T-helper 2 cell (primary cell): ENCODE measurements around the gene FCER2.
"Not testable (repeated sequence)": the region's sequence is repeated elsewhere in the genome, so short reads cannot be mapped to it uniquely, and the experiment has no call there.

Source experiments
- DNase-seq, 5 experiments: peaks; one replicate each; pipeline versions ENCODE4 v3.0.0 to v3.0.0-alpha.2; 2012 to 2022
- total RNA-seq, 2 donors: gene quantifications; one replicate each; lab custom pipeline; 2026; lab: John Stamatoyannopoulos, UW

The FCER2 gene, protein sequence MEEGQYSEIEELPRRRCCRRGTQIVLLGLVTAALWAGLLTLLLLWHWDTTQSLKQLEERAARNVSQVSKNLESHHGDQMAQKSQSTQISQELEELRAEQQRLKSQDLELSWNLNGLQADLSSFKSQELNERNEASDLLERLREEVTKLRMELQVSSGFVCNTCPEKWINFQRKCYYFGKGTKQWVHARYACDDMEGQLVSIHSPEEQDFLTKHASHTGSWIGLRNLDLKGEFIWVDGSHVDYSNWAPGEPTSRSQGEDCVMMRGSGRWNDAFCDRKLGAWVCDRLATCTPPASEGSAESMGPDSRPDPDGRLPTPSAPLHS
- 0.13 to 0.31 reads per million in 2 donors for total RNA-seq

DNA sequence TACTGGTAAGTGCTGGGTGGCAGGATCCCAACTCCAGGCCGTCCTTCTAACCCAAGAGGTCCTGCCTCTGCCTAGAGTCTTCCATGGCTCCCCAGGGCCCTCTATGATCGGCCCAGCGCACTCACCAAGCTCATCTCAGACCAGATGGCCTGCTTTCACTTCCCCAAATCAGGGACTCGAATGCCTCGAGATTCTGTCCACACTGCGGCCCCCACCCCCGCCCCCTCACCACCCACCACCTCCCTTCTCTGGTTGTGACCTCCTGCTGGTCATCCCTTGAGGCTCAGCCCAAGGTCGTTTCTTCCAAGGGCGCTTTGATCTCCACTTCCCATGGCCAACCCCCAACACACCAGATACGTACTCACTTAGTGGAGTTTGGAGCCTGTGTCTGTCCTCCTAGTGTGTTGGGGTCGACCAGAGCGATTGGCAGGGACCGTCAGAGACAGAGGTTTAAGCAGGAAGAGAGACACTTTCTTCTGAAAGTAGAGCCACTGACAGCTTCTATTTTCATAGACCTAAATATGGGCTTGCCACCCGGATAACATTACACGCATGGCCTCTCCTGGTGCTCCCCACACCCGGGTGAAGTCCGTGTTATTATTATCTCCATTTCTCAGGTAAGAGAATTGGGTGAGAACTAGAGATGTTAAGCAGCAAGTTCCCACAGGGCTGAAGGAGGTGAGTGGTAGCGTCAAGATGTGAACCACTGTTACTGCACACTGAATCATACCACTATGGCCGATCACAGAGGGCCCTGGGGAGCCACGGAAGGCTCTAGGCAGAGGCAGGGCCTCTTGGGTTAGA lies at the start of gene FCER2:
Gene FCER2 (minus strand): TSS at position 478 of the 804 bp plus-strand sequence. CDS start 2,371 bp downstream, outside the sequence.
- no peak for DNase-seq

- peak in 1 of 5 experiments; percentile 6 for DNase-seq
Measured at GRCh38 chr19:7751157-7751783, 49.3 kb upstream of the FCER2 start.

GRCh38 chr19:7748756-7749155 lies 46.8 kb upstream of the FCER2 start:
- DNase-seq: no peak

DNA sequence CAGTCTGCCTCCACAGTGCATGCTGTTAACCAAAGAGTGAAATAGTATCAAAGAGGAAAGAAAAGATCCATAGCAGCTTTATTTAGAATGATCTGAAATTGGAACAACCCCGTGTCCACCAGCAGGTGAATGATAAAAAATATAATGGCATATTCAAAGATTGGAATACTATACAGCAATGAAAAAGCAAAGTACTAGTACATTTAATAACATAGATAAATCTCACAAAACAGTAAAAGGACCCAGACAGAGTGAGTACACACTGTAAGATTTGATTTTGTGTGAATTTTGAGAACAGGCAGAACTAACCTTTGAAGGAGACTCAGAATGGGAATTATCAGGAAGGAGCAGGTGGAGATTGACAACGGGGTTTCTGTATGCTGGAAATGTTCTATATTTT lies 46.2 kb upstream of the FCER2 start:
- DNase-seq: no peak

GRCh38 chr19:7746903-7747884 lies 45.3 kb upstream of the FCER2 start, which contains the start of gene CD209:
Gene CD209 (minus strand): TSS chr19:7747534. CDS start chr19:7747511, 23 bp downstream.
- DNase-seq: no peak

DNA sequence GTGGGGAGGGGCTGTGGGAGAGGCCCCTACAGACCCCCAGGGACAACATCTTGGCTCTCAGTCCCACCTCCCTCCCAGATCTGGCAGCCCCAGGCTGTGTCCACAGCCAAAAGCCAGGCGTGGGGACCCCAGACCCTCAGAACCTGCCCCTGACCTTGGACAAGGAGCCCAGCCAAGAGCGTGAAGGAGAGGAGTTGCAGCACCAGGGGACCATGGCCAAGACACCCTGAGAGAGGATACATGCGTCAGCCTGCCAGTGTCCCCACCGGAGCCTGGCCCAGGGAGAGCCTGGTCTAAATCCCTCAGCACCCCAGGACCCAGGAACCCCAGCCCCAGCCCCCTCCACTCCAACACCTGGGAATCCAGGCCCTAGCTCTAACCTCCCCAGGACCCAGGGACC lies 44.4 kb upstream of the FCER2 start:
- DNase-seq: not testable (repeated sequence)

GRCh38 chr19:7744871-7745650 lies 43.1 kb upstream of the FCER2 start:
- no peak for DNase-seq

- DNase-seq: no peak
Measured at GRCh38 chr19:7744199-7744786, 42.4 kb upstream of the FCER2 start.

DNA sequence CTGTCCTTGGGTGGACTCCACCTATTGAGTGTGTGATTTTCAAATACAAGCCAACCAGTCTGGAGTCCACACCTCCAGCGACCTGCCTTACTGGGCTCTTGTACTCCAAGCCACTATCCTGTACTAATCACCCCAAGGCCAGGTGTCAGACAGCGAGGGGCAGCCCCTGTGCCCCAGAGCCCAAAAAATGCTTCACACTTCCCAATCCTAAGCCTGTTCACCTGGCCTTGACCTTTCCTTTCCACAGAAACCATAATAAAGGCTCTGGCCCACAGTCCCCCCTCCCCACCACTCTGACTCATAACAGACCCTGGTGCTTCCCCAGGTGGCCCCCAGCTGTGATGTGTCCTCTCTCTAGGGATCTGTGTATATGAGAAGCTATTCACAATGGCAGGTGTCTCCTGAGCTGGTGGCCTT lies 41.5 kb upstream of the FCER2 start:
- DNase-seq: no peak

DNA sequence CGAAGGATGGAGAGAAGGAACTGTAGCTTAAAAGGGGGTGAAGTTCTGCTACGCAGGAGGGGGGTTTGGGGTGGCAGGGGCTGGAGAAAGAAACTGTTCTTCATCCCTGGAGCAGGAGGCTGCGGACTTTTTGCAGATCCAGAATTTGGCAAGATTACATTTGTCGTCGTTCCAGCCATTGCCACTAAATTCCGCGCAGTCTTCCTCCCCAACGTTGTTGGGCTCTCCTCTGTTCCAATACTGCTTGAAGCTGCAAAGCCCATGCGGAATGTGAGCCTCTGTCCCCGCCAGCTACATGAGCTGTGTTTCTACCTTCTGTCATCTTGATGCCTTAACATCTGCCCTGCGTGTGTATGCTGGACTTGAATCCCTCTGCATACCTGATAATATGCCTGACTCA lies 41.1 kb upstream of the FCER2 start:
- no peak for DNase-seq

DNA sequence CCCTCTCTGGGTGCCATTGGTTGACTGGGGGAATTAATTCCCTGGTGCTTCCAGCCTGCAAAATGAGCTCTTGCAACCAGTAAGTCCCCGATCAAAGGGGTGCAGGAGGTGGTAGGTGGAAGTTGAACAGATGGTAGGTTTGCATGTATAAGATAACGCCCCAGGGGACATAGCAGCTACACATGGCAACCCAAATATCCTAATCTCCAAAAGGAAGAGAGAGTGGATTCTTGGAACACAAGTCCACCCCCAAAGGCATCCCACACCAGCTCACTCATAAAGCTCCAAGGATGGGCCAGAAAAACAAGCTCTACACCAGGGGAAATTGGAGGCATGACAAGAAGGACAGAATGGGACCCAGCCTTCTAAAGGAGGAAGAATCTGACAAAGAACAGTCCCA lies 40.6 kb upstream of the FCER2 start:
- no peak for DNase-seq

GRCh38 chr19:7740682-7741054 lies 38.7 kb upstream of the FCER2 start:
- no peak for DNase-seq

DNA sequence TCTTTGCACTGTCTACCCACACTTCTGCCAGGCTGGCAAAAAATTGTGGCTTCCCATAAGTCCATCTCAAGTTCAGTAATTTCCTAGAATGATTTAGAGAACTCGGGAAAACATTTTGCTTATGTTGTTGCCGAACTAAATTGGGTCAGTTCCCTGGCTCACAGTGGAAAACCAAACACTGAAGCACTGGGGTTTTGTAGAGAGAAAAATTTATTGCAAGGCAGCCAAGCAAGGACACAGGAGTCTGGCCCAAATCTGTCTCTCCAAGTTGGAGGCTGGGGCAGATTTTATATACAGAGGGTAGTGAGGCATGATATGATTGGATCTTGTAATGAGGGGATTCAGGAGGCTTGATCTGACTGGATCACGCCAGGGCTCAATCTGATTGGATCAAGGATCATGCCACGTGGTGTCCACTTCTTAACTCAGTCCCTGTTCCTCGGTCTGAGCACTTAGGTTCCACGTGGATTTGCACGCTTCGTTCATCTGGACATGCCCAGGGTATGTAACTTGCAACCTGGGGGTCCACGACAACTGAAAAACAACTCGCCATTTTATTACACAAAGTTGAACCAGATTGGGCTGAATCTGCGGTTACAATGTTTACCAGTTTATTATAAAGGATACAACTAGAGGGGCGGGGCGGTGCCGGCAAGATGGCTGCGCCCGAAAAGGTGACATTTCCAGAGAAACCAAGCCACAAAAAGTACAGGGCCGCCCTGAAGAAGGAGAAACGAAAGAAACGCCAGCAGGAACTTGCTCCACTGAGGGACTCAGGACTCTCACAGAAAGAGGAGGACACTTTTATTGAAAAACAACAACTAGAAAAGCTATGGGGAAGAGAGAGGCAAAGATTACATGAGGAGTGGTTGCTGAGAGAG lies 38.1 kb upstream of the FCER2 start:
- DNase-seq: no peak

DNA sequence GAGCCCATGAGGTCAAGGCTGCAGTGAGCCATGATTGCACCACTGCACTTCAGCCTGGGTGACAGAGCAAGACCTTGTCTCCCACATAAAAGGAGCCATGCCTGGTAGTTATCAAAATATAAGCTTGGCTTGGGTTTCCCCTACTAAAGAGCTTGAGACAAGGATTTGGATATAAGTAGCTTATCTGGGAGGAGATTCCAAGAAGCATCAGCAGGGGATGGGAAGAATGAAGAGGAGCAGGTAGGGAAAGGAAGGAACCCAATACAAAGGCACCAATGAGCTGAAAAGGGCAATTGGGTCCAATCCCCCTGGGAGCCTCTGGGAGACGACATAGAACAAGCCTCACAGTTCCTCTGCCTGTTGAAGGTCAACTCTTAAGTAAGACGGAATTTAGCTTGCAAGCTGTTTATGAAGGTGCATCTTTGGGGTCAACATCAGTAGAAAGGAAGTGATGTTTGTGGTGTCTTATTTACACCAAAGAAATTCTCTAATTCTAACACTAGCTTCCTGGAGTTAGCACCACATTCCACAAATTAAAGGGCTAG lies 37.4 kb upstream of the FCER2 start:
- DNase-seq: no peak

DNA sequence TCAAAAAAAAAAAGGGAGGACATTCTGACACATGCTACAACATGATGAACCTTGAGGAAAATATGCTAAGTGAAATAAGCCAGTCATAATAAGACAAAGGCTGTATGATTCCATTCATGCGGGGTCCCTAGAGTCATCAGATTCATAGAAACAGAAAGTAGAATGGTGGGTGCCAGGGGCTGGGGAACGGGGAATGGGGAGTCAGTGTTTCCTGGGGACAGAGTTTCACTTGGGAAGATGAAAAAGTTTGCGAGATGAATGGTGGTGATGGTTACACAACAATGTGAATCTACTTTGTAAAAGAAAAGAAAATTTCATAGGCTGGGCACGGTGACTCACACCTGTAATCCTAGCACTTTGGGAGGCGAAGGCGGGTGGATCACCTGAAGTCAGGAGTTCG lies 36.1 kb upstream of the FCER2 start:
- peak in 1 of 5 experiments; percentile 28 for DNase-seq

DNA sequence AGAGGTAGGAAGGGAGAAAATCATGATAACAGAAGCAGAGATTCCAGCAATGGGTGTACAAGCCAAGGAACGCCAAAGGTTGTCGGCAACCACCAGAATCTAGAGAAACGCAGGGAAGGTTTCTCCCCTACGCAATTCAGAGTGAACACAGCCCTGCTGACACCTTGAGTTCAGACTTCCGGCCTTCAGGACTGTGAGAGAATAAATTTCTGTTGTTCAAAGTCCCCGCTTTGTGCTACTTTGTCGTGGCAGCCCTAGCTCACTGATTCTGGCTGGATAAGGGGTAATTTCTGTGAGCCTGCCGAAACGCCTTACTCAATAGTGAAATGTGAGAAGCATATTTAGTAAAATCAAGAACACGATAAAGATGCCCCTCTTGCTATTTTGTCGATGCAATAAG lies 35.3 kb upstream of the FCER2 start:
- DNase-seq: no peak

GRCh38 chr19:7736148-7736547 lies 34.2 kb upstream of the FCER2 start:
- no peak for DNase-seq

DNA sequence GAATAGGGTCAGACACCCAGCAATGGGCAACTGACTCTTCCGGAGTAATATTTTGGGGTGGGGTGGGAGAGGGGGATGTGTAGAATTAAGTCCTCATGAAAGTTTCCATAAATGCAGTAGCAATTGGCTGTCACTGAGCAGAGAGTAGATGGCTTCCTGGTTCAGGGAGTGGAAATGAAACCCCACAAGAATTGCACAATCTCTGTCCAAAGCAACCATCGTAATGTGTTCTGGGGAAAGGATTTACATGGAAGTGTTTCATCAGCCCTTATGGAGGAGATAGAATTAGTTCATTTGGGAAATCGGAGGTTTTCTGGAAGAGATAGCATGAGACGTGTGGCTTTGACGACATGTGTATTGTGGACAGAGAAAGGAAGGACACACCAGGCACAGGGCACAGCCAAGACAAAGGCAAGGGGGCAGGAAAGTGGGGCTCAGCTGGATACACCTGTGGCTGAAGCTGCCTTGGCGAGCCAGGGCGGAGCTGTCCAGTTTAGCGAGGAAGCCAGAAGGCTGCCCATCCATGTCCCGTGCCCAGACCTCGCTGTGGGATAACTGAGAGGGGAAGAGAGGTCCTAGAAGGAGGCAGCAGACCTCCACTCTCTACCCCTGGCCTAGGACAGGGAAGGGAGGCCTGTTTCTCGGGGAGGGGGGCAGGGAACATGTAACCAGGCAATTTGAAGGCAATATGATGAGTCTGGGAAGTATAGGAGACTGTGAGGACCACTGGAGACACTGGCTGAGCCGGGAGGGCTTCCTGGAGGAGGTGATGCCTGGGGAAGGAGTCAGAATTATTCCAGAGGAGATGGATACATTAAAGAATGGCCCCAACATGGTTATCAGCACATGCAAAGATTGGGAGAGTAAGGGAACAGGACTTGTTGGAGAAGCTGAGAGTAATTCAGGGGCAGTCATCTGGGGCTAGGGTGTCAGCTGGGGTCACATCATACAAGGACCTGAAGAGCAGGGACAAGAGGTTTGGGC lies 32.6 kb upstream of the FCER2 start:
- DNase-seq: no peak
